Spleen (tissue), 11 donors: ENCODE data around the gene NEDD4L. TPM values are rescaled to one million over a fixed set of nuclear protein-coding genes. Genes with fewer than 3 reads are reported as not detected.
"Not testable (repeated sequence)": the region's sequence is repeated elsewhere in the genome, so short reads cannot be mapped to it uniquely, and the experiment has no call there.

Source experiments
- DNase-seq: peaks from one replicate; pipeline ENCODE4 v3.0.0-alpha.2; 2020
- H3K27ac ChIP-seq, 8 donors: fragments of 200-600 bp; sonication (generic) in 7 of 8; 1 replicate in 4 of 8; 2 replicates in 4 of 8; pipeline versions ENCODE4 v1.5.0 to v1.8.0; 2016 to 2021; ENCODE audit warnings: inconsistent platforms in 4 of 8, mild to moderate bottlenecking in 4 of 8, moderate library complexity in 1 of 8
- H3K27me3 ChIP-seq, 7 donors: fragments of 200-600 bp; sonication (generic) in 6 of 7; replicated peaks in 1 of 7; 1 replicate in 4 of 7; 2 replicates in 3 of 7; pipeline versions ENCODE4 v1.5.0 to v1.8.0; 2016 to 2021; ENCODE audit warnings: inconsistent platforms in 3 of 7, mild to moderate bottlenecking in 1 of 7
- H3K36me3 ChIP-seq, 6 donors: fragments of 200-600 bp; sonication (generic) in 5 of 6; 1 replicate in 4 of 6; 2 replicates in 2 of 6; pipeline versions ENCODE4 v1.5.0 to v1.8.0; 2016 to 2021; ENCODE audit warnings: inconsistent platforms in 2 of 6
- H3K4me1 ChIP-seq, 6 donors: fragments of 200-600 bp; sonication (generic) in 5 of 6; 1 replicate in 3 of 6; 2 replicates in 3 of 6; pipeline versions ENCODE4 v1.5.0 to v1.8.0; 2016 to 2021; ENCODE audit warnings: inconsistent platforms in 3 of 6
- H3K4me3 ChIP-seq, 8 donors: fragments of 200-600 bp; sonication (generic) in 7 of 8; 1 replicate in 4 of 8; 2 replicates in 4 of 8; pipeline versions ENCODE4 v1.5.0 to v1.8.0; 2016 to 2021; ENCODE audit warnings: inconsistent platforms in 4 of 8, mild to moderate bottlenecking in 4 of 8, moderate library complexity in 2 of 8
- H3K9me3 ChIP-seq, 8 donors: fragments of 200-600 bp; sonication (generic) in 7 of 8; 1 replicate in 4 of 8; 2 replicates in 4 of 8; pipeline versions ENCODE4 v1.5.0 to v1.8.0; 2016 to 2021; ENCODE audit warnings: inconsistent platforms in 4 of 8
- CTCF ChIP-seq, 11 experiments: fragments of 200-600 bp in 7 of 11; fragments of 450-650 bp in 4 of 11; sonication (generic) in 4 of 11; IDR thresholded peaks in 8 of 11; conservative IDR thresholded peaks in 3 of 11; 1 replicate in 7 of 11; 2 replicates in 4 of 11; pipeline versions ENCODE4 v1.4.0 to v1.8.0; 2016 to 2021; ENCODE audit warnings: antibody characterized with exemption in 11 of 11, inconsistent platforms in 4 of 11, mild to moderate bottlenecking in 1 of 11
- POLR2A ChIP-seq, 3 donors: fragments of 450-650 bp; IDR thresholded peaks; one replicate each; pipeline ENCODE4 v1.5.1; 2017; ENCODE audit warnings: antibody characterized with exemption in 3 of 3, mild to moderate bottlenecking in 1 of 3
- POLR2AphosphoS5 ChIP-seq, 3 donors: sonication (generic); formaldehyde crosslinking; IDR thresholded peaks; one replicate each; pipeline ENCODE4 v1.5.1; 2017; ENCODE audit warnings: antibody characterized with exemption in 3 of 3
- WGBS, 5 donors: extraction: QIAGEN DNeasy Blood & Tissue Kit in 3 of 5; methylation state at CpG; one replicate each; pipeline versions ENCODE4 v1.1.5 to v1.1.7; 2013 to 2018; 5-methylcytosine and 5-hydroxymethylcytosine counted together
- intact Hi-C: fragments of 100-400 bp; cut with DNase I; formaldehyde crosslinking; loops from one replicate; pipeline ENCODE4 v1.15.0; 2023; ENCODE audit warnings: low total_unique reads
- polyA plus RNA-seq, 3 donors: library from polyadenylated mRNA; stranded (reverse); fragments of 200-250 nt; gene quantifications; one replicate each; pipeline ENCODE4 v1.2.1, GENCODE V29; 2013
- total RNA-seq, 7 donors: library from RNA; depleted of rRNA in 3 of 7; stranded (reverse); fragments of >200 nt in 3 of 7; fragmentation: NEBNext Ultra II Directional in 4 of 7; extraction: Animal tissue kit (Norgen Biotek cat#: 25700) in 4 of 7; gene quantifications; one replicate each; pipeline versions ENCODE4 v1.1.0 to v1.2.1, GENCODE V29; 2016 to 2021
- donor health status: healthy with polysubstance abuse.
- donor health status: DM: no; HTN: no; CAD: no; lungs with moderate emphysema.
- donor health status: DM: no; HTN: no; CAD: no.
- donor health status: Bipolar disorder and iron deficiency.
- donor health status: healthy.
- donor health status: DM: no; HTN: no; CAD: no.
- donor health status: DM: yes; HTN: yes; CAD: no.

Gene NEDD4L
- total and polyA plus RNA-seq, 10 donors: 8.7 to 26.9 (median 18.3) TPM

DNA sequence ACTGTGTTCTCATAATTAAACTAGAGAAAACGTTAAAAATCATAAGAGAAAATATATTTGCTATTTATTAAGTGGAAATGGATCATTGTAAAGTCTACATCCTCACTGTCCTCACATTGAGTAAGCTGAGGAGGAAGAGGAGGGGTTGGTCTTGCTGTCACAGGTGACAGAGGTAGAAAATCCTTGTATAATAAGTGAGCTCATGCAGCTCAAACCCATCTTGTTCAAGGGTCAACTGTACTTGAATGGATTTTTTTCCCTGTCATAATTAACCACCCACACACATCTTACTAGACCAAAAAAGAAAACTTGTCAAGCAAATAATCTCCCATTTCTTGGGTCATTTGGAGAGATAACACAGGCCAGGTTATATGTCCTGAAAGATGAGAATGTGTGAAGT lies 231.2 kb downstream of the NEDD4L start:
- Histone ChIP-seq H3K9me3 (no peaks in the 10 kb centered on the region), H3K4me3 (no peak overlapping the region), H3K4me1 (no peaks in the 10 kb centered on the region), H3K36me3 (no peaks in the 10 kb centered on the region), H3K27ac (no peak overlapping the region), H3K27me3 (no peaks in the 10 kb centered on the region)
- TF ChIP-seq POLR2A (IDR thresholded peaks at IDR 0.05) (no peak), POLR2AphosphoS5 (IDR thresholded peaks at IDR 0.05) (no peak), CTCF (IDR thresholded peaks at IDR 0.05 in 8 of 11, conservative IDR thresholded peaks at IDR 0.05 in 3 of 11) (no peak)
- 41 to 94% (median 82%) methylated on average over 1 of the region's 1 CpG for WGBS, 5 donors
- intact Hi-C loops: no loop called here
- DNase-seq: no peak

GRCh38 chr18:58276789-58277739 lies 233.0 kb downstream of the NEDD4L start:
- intact Hi-C loops: no loop called here
- Histone ChIP-seq H3K4me3 (no peak overlapping the region), H3K4me1 (no peaks in the 10 kb centered on the region), H3K27me3 (no peaks in the 10 kb centered on the region), H3K9me3 (no peaks in the 10 kb centered on the region), H3K27ac (no peak overlapping the region), H3K36me3 (no peaks in the 10 kb centered on the region)
- no peak for DNase-seq
- TF ChIP-seq POLR2AphosphoS5 (IDR thresholded peaks at IDR 0.05) (no peak), CTCF (IDR thresholded peaks at IDR 0.05 in 8 of 11, conservative IDR thresholded peaks at IDR 0.05 in 3 of 11) (no peak), POLR2A (IDR thresholded peaks at IDR 0.05) (no peak)
- WGBS, 5 donors: 89 to 95% (median 91%) methylated on average over 10 of the region's 10 CpGs

DNA sequence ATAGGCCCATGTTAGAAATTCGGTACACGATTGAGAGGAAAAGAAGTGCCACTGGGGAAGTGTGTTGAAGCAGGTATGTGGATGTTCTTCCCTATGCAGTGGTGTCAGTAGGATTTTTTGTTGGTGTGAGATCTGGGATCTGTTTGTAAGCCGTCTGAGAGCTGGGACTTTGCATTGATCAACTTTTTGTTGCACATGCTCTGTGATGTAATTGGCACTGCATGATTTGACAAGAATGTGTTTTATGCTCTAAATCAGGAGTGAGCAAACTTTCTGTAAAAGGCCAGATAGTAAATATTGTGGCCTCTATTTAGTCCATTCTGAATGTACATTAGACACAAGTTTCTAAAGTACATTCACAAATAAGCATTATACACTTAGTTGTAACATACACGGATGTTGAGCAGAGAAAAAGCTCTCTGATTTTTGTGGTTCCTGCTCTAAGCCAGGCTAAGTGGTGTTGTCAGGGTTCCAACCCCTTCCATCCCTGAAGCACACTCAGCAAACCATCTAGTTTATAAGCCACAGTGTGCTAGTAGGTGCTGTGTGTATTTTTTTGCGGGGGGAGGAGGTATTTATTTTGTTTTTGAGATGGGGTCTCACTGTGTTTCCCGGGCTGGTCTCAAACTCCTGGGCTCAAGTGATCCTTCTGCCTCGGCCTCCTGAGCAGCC lies 235.6 kb downstream of the NEDD4L start:
- no peak for DNase-seq
- no peaks in the 10 kb centered on the region for H3K27me3 ChIP-seq
- no peaks in the 10 kb centered on the region for H3K36me3 ChIP-seq
- no peaks in the 10 kb centered on the region for H3K4me1 ChIP-seq
- TF ChIP-seq POLR2A (IDR thresholded peaks at IDR 0.05) (no peak), CTCF (IDR thresholded peaks at IDR 0.05 in 8 of 11, conservative IDR thresholded peaks at IDR 0.05 in 3 of 11) (no peak), POLR2AphosphoS5 (IDR thresholded peaks at IDR 0.05) (no peak)
- WGBS, 5 donors: 83 to 95% (median 92%) methylated on average over 7 of the region's 7 CpGs
- no peak overlapping the region for H3K4me3 ChIP-seq
- no peak overlapping the region for H3K27ac ChIP-seq
- no peaks in the 10 kb centered on the region for H3K9me3 ChIP-seq
- intact Hi-C loops: no loop called here

DNA sequence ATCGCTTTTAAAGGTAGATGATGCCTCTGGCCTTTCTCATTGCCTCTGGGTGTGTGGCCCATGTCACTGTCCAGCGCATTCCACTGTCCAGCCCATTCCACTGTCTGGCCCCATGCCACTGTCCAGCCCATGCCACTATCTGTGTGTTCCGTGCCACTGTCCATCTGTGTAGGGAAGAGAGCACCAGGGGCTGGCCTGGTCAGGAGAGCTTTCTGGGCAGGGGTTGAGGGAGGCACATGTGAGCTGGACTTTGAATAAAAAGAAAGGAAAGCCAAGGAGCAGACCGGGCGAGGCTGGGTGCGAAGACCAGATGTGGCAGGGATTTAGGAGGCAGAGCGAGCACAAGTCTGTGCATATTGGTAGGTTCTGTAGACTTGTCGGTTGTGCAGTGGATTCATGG lies 236.2 kb downstream of the NEDD4L start:
- intact Hi-C loops: no loop called here
- no peak overlapping the region for H3K4me3 ChIP-seq
- TF ChIP-seq POLR2A (IDR thresholded peaks at IDR 0.05): no peak
- TF ChIP-seq POLR2AphosphoS5 (IDR thresholded peaks at IDR 0.05): no peak
- no peak for TF ChIP-seq CTCF (IDR thresholded peaks at IDR 0.05 in 8 of 11, conservative IDR thresholded peaks at IDR 0.05 in 3 of 11)
- WGBS, 5 donors: 87 to 98% (median 91%) methylated on average over 8 of the region's 8 CpGs
- H3K4me1 ChIP-seq: no peaks in the 10 kb centered on the region
- no peaks in the 10 kb centered on the region for H3K27me3 ChIP-seq
- no peak overlapping the region for H3K27ac ChIP-seq
- H3K36me3 ChIP-seq: no peaks in the 10 kb centered on the region
- no peak for DNase-seq
- H3K9me3 ChIP-seq: no peaks in the 10 kb centered on the region

DNA sequence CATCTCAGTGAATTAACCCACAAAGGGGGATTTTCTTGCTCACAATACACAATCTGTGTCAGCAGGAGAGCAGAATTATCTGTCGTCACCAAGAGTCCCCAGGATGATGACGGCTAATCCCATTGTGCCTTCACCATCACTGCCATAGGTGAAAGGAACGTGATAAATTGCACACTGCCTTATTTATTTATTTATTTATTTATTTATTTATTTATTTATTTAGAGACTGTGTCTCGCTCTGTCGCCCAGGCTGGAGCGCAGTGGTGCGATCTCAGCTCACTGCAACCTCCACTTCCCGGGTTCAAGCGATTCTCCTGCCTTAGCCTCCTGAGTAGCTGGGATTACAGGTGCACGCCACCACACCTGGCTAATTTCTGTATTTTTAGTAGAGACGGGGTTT lies 238.8 kb downstream of the NEDD4L start:
- H3K27me3 ChIP-seq, H3K36me3 ChIP-seq, H3K4me1 ChIP-seq, H3K9me3 ChIP-seq, intact Hi-C loops, H3K27ac ChIP-seq, DNase-seq, H3K4me3 ChIP-seq: not testable (repeated sequence)
- 92 to 98% (median 96%) methylated on average over 10 to 11 of the region's 11 CpGs for WGBS, 5 donors
